Measurements from ENCODE around the gene GSTA4. TPM values are rescaled to one million over a fixed set of nuclear protein-coding genes. Genes with fewer than 3 reads are reported as not detected.

GSTA4 gene
- total and polyA plus RNA-seq, 4 donors = 7.9 to 22.7 (median 16.8) TPM

- 75% methylated on average over 3 of the region's 3 CpGs for WGBS
- H3K9ac ChIP-seq (ENCODE audit: low read depth in 1 of 2, low read length in 2 of 2) = no peak overlapping the region
- no peaks in the 10 kb centered on the region for H3K4me1 ChIP-seq (ENCODE audit: control insufficient read depth in 4 of 4, insufficient read depth in 4 of 4, low read length in 3 of 4)
- DNase-seq (ENCODE audit: low spot score) = no peak
- no peaks in the 10 kb centered on the region for H3K9me3 ChIP-seq (ENCODE audit: control insufficient read depth in 4 of 4, low read length in 3 of 4)
- no peak overlapping the region for H3K4me3 ChIP-seq (ENCODE audit: low read depth in 1 of 3, low read length in 3 of 3)
- no peaks in the 10 kb centered on the region for H3K27me3 ChIP-seq (ENCODE audit: control insufficient read depth in 4 of 4, insufficient read depth in 4 of 4, low read length in 3 of 4)
- H3K36me3 ChIP-seq (ENCODE audit: control insufficient read depth in 4 of 4, insufficient read depth in 3 of 4, low read depth in 1 of 4, low read length in 3 of 4) = peaks cover 0 to 32% (median 28%) of the 10 kb centered on the region in 4 donors
- no peak for TF ChIP-seq HNF4G (IDR thresholded peaks at IDR 0.05)
- no peak for TF ChIP-seq FOXA1 (IDR thresholded peaks at IDR 0.05)
- no peak for TF ChIP-seq ZBTB33 (IDR thresholded peaks at IDR 0.05)
- TF ChIP-seq YY1 (IDR thresholded peaks at IDR 0.05) = no peak
- TF ChIP-seq FOXA2 (IDR thresholded peaks at IDR 0.05) = no peak
- TF ChIP-seq CTCF (IDR thresholded peaks at IDR 0.05; ENCODE audit: low read depth, low read length, missing input control) = no peak
- TF ChIP-seq GABPA (IDR thresholded peaks at IDR 0.05 in 1 of 2, conservative IDR thresholded peaks at IDR 0.05 in 1 of 2) = no peak
- no peak for TF ChIP-seq TAF1 (conservative IDR thresholded peaks at IDR 0.05)
- TF ChIP-seq HNF4A (conservative IDR thresholded peaks at IDR 0.05) = no peak
- TF ChIP-seq ATF3 (IDR thresholded peaks at IDR 0.05) = no peak
- H3K27ac ChIP-seq (ENCODE audit: low read depth in 1 of 2, low read length in 2 of 2) = no peak overlapping the region
These were observed 25.1 kb upstream of the GSTA4 start for GRCh38 chr6:53020005-53020744.

GRCh38 chr6:53018446-53018845 lies 23.4 kb upstream of the GSTA4 start:
- H3K36me3 ChIP-seq (ENCODE audit: control insufficient read depth in 4 of 4, insufficient read depth in 3 of 4, low read depth in 1 of 4, low read length in 3 of 4) = peaks cover 0 to 43% (median 39%) of the 10 kb centered on the region in 4 donors
- H3K9ac ChIP-seq (ENCODE audit: low read depth in 1 of 2, low read length in 2 of 2) = no peak overlapping the region
- no peak overlapping the region for H3K27ac ChIP-seq (ENCODE audit: low read depth in 1 of 2, low read length in 2 of 2)
- WGBS = 97% methylated on average over 2 of the region's 2 CpGs
- no peak for DNase-seq (ENCODE audit: low spot score)
- TF ChIP-seq HNF4A (conservative IDR thresholded peaks at IDR 0.05) = no peak
- no peaks in the 10 kb centered on the region for H3K9me3 ChIP-seq (ENCODE audit: control insufficient read depth in 4 of 4, low read length in 3 of 4)
- H3K4me1 ChIP-seq (ENCODE audit: control insufficient read depth in 4 of 4, insufficient read depth in 4 of 4, low read length in 3 of 4) = no peaks in the 10 kb centered on the region
- H3K27me3 ChIP-seq (ENCODE audit: control insufficient read depth in 4 of 4, insufficient read depth in 4 of 4, low read length in 3 of 4) = no peaks in the 10 kb centered on the region
- H3K4me3 ChIP-seq (ENCODE audit: low read depth in 1 of 3, low read length in 3 of 3) = no peak overlapping the region

GRCh38 chr6:53015486-53015885 lies 20.4 kb upstream of the GSTA4 start:
- Histone ChIP-seq H3K36me3 (ENCODE audit: control insufficient read depth in 4 of 4, insufficient read depth in 3 of 4, low read depth in 1 of 4, low read length in 3 of 4) (peaks cover 11 to 70% (median 63%) of the 10 kb centered on the region in 4 donors), H3K27me3 (ENCODE audit: control insufficient read depth in 4 of 4, insufficient read depth in 4 of 4, low read length in 3 of 4) (no peaks in the 10 kb centered on the region), H3K9me3 (ENCODE audit: control insufficient read depth in 4 of 4, low read length in 3 of 4) (no peaks in the 10 kb centered on the region), H3K9ac (ENCODE audit: low read depth in 1 of 2, low read length in 2 of 2) (no peak overlapping the region), H3K4me3 (ENCODE audit: low read depth in 1 of 3, low read length in 3 of 3) (no peak overlapping the region), H3K27ac (ENCODE audit: low read depth in 1 of 2, low read length in 2 of 2) (no peak overlapping the region), H3K4me1 (ENCODE audit: control insufficient read depth in 4 of 4, insufficient read depth in 4 of 4, low read length in 3 of 4) (no peaks in the 10 kb centered on the region)
- 98% methylated on average over 1 of the region's 1 CpG for WGBS
- DNase-seq (ENCODE audit: low spot score) = no peak
- TF ChIP-seq NR2F2 (IDR thresholded peaks at IDR 0.05) (no peak), RXRA (IDR thresholded peaks at IDR 0.05) (no peak), REST (IDR thresholded peaks at IDR 0.05) (no peak)
